CD4-positive, alpha-beta T cell treated with Interleukin-6 for 4 hours (primary cell): Measurements from ENCODE around the gene BYSL.
A peak's percentile ranks its signal among the peaks of the same experiment; 100 is the strongest.

ENCODE experiments used
- DNase-seq: peaks from one replicate; pipeline ENCODE4 v3.0.0-alpha.2; 2020; ENCODE audit warnings: mixed read lengths

BYSL gene

GRCh38 chr6:41920921-41921711, at the start of gene BYSL, which contains the start of gene MED20:
TSS of gene BYSL (plus strand) at chr6:41921499. CDS start at chr6:41921563, 64 bp downstream.
TSS of gene MED20 (minus strand) at chr6:41921139. CDS start at chr6:41921018, 121 bp downstream.
- peak; percentile 94 for DNase-seq

DNA sequence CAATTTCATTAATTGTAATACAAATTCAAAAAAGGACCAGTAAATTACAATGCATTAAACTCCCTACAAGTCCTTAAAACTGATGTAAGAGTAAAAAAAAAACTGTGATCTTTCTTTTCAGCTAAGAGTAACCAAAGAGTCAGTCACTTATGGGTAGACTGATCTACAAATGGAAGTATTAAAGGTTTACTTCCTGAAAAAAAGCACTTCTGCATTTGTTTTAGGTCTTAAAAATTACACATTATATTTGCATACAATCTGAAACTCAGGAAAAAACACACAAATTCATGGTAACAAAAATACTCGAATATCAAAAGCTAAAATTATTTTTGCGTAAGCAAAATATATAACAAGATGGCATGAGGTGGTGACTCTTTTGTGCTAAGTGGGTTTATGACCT, 49.6 kb upstream of the BYSL start:
- DNase-seq, result no peak

GRCh38 chr6:41872147-41872546, 49.2 kb upstream of the BYSL start:
- DNase-seq, result no peak

DNA sequence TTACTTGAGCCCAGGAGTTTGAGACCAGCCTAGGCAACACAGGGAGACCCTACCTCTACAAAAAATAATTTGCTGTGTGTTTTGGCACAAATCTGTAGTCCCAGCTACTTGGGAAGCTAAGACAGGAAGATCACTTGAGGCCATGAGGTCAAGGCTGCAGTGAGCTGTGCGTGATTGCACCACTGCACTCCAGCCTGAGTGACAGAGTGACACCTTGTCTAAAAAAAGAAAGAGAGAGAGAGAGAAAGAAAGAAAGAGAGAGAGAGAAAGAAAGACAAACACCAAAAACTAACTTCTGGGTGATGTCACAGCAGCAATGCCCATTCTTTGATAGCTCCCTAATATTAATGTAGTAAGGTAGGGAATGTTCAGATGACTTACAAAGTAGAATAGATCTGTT, 46.6 kb upstream of the BYSL start:
- DNase-seq, result no peak

DNA sequence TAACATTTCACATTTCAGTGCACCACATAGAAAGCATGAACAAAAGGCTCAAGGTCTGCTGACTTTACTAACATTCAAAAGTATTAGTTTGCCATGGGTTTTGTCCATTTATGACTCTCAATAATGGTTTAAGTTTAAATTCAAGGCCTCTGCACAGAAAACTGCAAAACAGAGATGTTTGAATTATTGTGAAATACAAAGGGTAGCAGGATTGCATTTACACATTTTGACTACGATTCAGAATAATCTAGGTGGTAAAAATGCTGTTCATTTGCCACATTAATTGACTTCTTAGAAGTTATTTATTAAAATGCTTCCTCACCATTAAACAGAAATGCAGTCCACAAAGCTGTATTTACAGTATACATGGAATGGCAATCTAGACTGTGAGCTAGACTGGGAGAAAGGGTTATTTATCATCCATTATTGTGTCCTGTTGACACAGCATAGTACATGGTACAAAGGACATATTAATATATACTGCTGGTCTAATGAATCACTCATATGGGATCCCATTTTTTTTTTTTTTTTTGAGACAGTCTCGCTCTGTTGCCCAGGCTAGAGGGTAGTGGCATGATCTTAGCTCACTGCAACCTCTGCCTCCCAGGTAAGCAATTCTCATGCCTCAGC, 44.1 kb upstream of the BYSL start:
- DNase-seq, result no peak

- no peak for DNase-seq
These were observed 43.1 kb upstream of the BYSL start for GRCh38 chr6:41878246-41878645.

GRCh38 chr6:41878961-41879405, 42.3 kb upstream of the BYSL start:
- DNase-seq, result no peak

DNA sequence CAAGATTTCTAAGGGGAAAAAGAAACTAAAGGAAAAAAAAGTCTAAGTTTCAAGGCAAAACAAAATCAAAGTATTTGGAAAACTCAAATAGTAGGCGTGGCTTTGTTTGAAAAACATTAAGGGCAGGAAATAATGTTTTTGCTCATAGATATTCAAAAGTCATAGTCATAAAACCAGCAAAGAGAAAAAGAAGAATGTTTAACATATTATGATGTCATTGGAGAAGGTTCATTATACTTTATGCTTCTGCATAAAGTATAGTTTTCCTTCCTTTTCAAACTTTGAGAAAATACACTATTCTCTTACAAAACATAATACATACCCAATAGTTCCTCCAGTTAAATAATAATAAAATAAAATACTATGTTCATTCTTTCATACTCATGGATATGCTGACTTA, 39.8 kb upstream of the BYSL start:
- DNase-seq, result no peak

DNA sequence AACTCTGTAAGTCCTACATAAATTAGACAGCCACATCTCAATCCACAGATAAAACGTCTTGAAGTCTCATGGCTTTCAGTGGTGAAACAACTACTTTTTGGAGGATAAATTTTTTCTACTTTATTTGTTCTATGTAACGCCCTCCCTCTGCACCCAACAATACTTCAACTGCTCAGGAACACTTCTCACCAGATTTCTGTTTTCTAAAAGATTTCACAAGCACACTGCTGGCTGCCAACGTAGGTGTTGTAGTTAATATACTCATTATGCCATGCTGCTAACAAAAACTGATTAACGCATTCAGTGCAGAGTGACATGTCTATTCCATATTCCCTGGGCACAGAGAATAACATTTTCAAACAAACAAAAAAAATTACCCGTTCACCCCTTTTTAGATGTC, 36.3 kb upstream of the BYSL start:
- DNase-seq, result no peak

- DNase-seq, result no peak
These were observed 35.4 kb upstream of the BYSL start for GRCh38 chr6:41885930-41886329.

GRCh38 chr6:41887331-41887751, 34.0 kb upstream of the BYSL start:
- DNase-seq, result no peak

DNA sequence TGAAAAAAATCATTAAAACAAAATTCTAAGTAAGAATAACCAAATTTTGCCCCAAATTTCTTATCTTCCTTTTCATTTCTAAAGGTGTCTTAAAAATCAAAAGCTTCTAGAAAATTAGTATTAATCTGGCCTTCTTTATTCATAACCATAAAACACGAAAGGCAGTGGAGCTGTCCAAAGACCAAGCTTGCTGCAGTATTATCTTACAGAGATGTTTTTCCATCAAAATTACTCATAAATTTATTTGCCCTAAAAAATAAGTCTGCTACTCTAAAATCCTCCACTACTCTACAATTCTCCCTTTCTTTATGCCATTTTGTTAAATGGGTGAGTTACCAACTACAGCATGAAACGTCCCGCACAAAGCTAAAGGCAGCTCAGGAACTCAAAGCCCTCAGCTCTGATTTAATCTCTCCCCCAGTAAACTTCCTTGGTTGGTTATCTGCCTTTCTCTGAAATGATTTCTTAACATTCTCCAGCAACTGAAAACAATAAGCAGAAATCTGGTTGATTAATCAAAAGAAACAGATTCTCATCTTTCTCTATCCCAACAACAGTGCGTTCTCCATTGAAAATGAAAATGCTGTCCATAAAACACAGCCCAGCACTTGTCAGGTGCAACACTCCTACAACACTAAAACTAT, 28.3 kb upstream of the BYSL start:
- DNase-seq, result no peak

DNA sequence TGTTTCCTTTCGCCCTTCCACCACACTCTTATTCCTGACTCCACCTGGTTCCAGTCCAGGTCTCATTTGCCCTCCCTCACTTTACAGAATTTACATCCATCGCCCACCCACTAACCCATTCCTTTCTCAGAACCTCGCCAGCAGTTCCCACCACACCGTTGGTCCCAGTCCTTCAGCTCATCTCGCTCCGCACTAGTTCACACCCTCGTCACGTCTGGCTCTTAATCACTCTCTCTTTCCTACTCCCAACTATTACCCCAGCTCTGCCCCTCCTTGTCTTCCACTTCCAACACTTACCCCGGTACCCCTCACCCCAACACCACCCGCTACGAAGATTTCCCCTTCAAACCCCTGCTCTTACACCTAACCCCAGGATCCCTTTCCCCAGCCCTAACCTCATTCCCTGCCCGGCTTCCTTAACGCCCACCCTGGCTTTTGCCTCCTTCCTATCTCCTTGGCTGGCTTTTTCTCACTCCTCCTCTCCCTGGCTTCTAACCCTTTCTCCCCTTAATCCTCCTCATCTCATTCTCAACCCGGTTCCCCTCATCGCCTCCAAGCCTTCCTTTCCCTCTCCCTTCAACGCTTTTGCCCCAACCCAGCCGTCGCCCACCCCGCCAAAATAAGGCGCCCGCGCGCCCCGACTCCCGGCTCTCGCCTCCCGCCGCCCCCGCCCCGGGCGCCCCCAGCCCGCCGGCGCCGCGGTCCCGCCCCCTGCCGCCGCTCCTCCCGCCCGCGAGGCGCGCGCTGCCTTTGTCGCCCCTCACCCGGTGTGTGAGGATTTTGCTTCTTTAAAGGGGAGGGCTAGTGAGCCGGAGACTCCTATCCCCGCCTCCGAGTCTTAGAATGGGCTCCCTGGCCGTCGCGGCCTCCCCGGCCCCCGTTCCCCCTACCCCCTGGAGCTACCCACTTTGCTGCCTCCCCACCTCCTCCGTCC, 26.7 kb upstream of the BYSL start:
- DNase-seq, result peak; percentile 4

DNA sequence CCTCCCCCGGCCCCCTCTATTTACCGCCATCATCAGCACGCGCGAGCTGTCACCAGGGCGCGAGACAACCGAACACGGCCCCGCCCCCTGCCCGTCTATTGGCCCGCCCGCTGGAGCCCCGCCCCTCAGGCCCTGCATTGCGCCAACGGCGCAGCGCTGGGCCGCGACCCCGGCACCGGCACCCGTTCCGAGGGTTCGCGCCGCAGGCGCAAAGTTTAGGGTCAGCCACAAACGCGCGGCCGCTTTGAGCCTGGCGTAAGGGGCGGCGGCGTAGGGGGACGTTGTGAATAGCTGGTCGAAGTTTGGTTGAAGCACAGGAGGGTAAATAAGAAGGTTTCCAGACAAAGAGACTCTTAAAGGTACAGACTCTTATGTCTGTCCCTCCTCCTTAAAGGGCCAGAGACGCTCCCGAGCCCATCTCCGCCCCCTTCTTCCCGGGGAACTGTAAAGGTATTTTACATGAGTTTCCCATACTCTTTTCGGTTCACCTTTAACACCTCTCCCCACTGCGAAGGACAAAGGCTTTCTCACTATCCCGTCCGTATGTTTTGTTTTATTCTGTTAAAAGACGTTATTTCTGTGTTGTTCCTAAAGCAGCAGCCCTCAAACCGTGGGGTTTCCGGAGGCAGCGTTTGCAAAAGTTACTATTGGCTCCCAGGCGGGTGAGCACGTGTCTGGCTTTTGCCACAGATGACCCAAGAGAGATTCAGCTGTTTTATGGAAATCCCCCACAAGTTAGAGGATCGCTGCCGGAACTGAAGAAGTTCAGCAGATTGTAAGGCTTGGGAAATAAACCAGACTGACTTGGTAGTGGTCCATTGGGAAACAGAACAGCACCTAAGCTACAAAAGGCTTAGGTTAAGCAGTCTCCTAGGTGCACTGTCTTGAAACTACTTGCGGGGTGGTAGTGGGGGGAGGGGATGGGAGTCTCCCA, 25.7 kb upstream of the BYSL start, which contains the start of gene USP49:
USP49 (minus strand) TSS at position 76 of the 934 bp plus-strand sequence. CDS start 88,392 bp downstream, outside the sequence.
- DNase-seq, result peak; percentile 95

DNA sequence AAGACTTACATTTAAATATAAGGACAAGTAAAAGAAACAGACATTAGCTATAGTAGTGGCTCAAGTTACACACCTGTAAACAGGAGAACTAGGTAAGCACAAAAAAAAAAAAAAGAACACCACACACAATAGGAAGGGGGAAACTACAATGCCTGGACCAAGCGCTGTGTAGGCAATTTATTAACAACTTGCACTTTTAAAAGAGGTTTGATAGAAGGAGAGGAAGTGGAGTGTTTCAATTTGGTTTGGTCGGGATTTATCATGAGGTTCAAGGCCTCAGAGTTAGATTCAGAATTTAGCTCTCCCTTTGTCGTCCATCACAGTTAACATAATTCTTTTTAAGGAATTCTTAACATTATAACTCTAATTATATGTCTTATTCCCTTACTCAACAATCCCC, 25.0 kb upstream of the BYSL start:
- no peak for DNase-seq

- no peak for DNase-seq
These were observed 20.4 kb upstream of the BYSL start for GRCh38 chr6:41900861-41901260.

GRCh38 chr6:41901882-41902519, 19.3 kb upstream of the BYSL start:
- peak; percentile 75 for DNase-seq

DNA sequence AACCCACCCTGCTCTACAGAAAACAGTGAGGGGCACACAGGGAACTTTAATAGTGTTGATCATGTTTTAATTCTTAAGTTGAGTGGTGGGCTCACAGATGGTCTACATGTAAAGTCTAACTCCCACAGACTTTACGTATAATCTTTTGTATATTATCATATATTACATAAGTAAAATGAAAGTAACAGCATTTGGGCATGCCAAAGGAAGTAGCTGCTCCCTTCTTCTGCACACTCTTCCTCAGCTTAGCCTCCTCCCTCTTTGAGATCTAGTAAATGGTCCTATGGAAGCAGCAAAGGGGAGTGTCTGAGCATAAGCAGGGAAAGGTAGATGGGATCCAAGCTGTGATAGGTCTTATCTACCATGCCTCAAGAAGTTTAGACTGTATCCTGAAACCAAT, 11.6 kb upstream of the BYSL start:
- no peak for DNase-seq

GRCh38 chr6:41914343-41914742, 7.0 kb upstream of the BYSL start:
- DNase-seq, result no peak

DNA sequence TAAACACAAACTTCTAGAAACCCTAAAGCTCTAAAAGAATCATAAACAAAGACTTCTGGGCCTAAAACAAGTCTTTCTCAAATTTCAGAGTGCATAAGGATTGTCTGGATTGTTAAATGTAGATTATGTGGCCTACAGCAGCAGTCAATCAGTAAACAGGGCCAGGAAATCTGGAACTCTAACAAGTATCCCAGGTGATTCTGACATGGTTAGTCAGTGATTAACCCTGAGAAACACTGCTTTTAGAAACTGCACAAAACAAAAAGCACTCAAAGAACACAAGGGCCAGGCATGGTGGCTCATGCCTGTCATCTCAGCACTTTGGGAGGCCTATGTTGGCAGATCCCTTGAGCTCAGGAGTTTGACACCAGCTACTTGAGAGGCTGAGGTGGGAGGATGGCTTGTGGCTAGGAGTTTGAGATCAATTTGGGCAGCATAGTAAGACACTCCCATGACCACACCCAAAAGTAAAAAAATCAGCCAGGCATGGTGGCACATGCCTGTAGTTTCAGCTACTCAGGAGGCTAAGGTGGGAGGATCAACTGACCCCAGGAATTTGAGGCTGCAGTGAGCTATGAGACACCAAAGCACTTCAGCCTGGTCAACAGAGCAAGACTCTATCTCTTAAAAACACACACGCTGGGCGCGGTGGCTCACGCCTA, 6.3 kb upstream of the BYSL start:
- DNase-seq, result no peak
